ENCODE data around the gene NLRP14.

Gene NLRP14, protein sequence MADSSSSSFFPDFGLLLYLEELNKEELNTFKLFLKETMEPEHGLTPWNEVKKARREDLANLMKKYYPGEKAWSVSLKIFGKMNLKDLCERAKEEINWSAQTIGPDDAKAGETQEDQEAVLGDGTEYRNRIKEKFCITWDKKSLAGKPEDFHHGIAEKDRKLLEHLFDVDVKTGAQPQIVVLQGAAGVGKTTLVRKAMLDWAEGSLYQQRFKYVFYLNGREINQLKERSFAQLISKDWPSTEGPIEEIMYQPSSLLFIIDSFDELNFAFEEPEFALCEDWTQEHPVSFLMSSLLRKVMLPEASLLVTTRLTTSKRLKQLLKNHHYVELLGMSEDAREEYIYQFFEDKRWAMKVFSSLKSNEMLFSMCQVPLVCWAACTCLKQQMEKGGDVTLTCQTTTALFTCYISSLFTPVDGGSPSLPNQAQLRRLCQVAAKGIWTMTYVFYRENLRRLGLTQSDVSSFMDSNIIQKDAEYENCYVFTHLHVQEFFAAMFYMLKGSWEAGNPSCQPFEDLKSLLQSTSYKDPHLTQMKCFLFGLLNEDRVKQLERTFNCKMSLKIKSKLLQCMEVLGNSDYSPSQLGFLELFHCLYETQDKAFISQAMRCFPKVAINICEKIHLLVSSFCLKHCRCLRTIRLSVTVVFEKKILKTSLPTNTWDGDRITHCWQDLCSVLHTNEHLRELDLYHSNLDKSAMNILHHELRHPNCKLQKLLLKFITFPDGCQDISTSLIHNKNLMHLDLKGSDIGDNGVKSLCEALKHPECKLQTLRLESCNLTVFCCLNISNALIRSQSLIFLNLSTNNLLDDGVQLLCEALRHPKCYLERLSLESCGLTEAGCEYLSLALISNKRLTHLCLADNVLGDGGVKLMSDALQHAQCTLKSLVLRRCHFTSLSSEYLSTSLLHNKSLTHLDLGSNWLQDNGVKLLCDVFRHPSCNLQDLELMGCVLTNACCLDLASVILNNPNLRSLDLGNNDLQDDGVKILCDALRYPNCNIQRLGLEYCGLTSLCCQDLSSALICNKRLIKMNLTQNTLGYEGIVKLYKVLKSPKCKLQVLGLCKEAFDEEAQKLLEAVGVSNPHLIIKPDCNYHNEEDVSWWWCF

GRCh38 chr11:7020183-7020917, at the start of gene NLRP14, which contains the start of gene ZNF214:
TSS of gene NLRP14 (plus strand) at chr11:7020479. CDS start at chr11:7038587, 18,108 bp downstream.
TSS of gene ZNF214 (minus strand) at chr11:7020346. CDS start at chr11:7002835, 17,511 bp downstream.
- no peak for DNase-seq (ENCODE audit: low read depth in 2 of 2)

DNA sequence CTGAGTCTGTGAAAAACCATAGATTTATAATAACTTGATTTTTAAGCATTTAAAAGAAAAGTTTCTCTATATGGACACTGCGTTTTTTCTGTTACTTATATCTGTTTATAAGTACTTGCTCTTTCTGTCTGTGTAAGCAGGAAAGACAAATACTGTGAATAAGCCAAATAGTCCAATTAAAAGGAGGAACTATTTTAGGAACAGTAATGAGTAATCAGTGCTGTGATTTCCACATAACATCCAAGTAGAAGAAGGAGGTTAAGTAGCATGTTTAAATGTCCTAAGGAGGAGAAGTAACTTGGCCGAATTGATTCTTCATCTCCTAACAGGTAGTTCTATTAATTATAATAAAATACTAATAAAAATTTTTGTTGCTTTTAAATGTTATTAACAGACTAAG, 40.9 kb upstream of the NLRP14 start:
- DNase-seq (ENCODE audit: low read depth in 2 of 2) = no peak

DNA sequence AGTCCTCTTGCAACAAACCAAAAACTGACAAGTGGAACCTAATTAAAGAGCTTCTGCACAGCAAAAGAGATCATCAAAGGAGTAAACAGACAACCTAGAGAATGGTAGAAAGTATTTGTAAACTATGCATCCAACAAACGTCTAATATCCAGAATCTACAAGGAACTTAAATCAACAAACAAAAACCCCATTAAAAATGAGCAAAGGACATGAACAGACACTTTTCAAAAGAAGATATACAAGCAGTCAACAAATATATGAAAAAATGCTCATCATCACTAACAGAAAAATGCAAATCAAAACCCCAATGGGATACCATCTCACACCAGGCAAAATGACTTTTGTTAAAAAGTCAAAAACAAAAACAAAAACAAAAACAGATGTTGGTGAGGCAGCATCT, 33.8 kb upstream of the NLRP14 start:
- no peak for DNase-seq (ENCODE audit: low read depth in 2 of 2)

- no peak for DNase-seq (ENCODE audit: low read depth in 2 of 2)
These were observed 31.8 kb upstream of the NLRP14 start for GRCh38 chr11:6988506-6988905.

DNA sequence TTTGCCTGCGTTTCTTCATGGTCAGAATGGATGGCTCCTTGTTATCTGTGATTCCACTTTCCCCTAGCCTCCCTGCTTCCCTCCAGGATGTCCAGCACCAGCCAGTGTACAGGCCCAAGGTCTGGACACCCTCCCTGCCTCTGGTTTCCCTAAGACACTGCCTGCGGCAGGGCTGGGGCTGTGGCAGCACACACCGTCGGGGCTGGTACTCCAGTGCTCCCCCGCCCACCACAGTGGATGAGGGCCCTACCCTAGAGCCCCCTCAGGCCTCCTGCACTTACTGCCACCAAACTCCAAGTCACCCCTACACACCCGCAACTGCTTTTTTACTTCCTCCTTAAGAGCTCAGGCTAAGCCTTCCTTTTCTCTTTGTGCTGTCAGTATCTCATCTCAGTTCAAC, 29.1 kb upstream of the NLRP14 start:
- no peak for DNase-seq (ENCODE audit: low read depth in 2 of 2)

DNA sequence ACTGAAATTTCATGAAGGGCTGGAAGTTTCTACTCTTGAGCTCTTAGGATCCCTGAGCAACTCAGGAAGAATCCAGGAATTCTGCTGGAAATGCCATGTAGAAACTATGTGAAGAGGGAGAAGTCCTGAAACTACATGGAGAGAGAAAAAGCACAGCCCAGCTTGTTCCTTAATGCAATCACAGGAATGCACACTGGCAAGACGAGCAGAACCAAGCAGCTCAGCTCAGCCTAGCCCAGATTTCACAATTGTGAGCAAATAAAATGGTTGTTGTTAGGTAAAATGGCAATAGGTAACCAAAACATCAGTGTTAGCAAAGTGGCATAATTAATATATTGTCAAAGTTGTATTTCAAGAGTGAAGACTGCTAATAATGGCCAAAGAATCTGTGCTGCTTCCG, 28.3 kb upstream of the NLRP14 start:
- no peak for DNase-seq (ENCODE audit: low read depth in 2 of 2)

- DNase-seq (ENCODE audit: low read depth in 2 of 2) = no peak
These were observed 27.5 kb upstream of the NLRP14 start for GRCh38 chr11:6992457-6993417.

- DNase-seq (ENCODE audit: low read depth in 2 of 2) = no peak
These were observed 24.6 kb upstream of the NLRP14 start for GRCh38 chr11:6995703-6996102.

DNA sequence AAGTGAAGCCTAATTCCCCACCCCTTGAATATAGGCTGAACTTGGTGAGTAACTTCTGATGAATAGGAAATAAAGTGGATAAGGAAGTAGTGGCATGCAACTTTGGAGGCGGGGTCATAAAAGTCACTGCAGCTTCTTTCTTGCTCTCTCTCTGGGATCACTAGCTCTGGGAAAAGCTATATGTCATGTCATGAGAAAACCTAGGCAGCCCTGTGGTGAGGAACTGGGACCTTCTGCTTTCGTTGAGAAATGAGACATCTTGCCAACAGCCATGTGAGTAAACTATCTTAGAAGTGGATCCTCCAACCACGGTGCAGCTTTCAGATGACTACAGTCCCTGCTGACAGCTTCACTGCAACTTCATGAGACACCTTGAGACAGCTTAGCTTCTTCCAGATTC, 15.8 kb upstream of the NLRP14 start:
- DNase-seq (ENCODE audit: low read depth in 2 of 2) = no peak

DNA sequence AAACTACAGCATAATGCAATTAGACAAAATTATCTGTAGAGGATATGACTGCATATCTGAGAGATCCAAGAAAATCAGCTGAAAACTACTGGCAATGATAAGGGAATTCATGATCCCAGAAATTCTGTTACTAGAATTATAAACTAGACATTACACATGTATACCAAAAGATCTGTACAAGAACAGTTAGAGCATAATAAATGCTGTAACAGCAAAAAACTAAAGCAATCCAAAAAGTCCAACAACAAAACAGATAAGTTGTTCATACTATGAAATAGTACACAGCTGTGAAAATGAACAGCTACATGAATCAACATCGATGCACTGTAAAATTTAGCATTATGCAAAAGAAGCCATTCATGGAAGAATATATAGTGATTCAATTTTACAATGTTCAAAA, 6.2 kb upstream of the NLRP14 start:
- DNase-seq (ENCODE audit: low read depth in 2 of 2) = no peak

GRCh38 chr11:7016011-7016410, 4.3 kb upstream of the NLRP14 start:
- DNase-seq (ENCODE audit: low read depth in 2 of 2) = no peak

- no peak for DNase-seq (ENCODE audit: low read depth in 2 of 2)
These were observed 638 bp upstream of the NLRP14 start for GRCh38 chr11:7019500-7020182.

- no peak for DNase-seq (ENCODE audit: low read depth in 2 of 2)
These were observed 1.0 kb downstream of the NLRP14 start for GRCh38 chr11:7021318-7021717.

- DNase-seq (ENCODE audit: low read depth in 2 of 2) = no peak
These were observed 7.9 kb downstream of the NLRP14 start for GRCh38 chr11:7028141-7028540.

DNA sequence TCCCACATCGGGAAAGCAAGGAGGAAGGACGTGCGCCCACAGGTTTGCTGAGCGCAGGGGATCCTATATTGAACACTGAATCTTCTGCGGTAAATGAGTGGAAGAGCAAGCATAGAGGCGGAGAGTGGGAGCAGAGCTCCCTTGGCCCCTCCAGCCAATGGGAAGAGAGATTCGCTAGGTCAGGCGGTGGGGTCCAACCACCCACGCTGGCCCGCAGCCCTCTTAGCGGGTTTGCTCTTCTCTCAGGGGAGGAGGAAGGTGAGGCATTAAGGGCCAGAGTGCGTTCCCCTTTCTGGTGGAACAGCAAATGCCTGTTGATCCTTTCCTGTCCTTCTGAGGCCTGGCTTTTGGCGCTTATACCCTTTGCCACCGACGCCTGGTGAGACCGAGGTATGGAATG, 10.6 kb downstream of the NLRP14 start:
- no peak for DNase-seq (ENCODE audit: low read depth in 2 of 2)

- no peak for DNase-seq (ENCODE audit: low read depth in 2 of 2)
These were observed 11.2 kb downstream of the NLRP14 start for GRCh38 chr11:7031471-7031871.

- no peak for DNase-seq (ENCODE audit: low read depth in 2 of 2)
These were observed 12.4 kb downstream of the NLRP14 start for GRCh38 chr11:7032692-7033091.

DNA sequence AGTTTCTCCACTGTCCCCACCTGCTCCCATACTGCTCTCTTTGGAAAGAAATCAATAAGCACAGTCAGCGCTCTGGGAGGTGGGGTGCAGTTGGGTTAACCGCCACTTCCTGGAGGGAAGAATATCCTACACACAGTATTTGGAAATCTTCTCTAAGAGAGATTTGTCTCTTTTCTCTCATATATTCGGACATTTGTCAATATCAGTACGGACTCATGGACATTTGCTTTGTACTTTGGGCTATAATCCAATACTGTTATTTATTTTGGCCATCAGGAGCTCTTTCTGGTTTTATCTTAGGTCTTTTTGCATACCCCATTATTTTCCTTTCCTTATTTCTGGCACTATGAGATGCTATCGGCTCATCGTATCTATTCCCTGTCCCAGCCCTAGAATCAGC, 13.7 kb downstream of the NLRP14 start:
- no peak for DNase-seq (ENCODE audit: low read depth in 2 of 2)

GRCh38 chr11:7046474-7047175, 26.3 kb downstream of the NLRP14 start:
- DNase-seq (ENCODE audit: low read depth in 2 of 2) = no peak
